T1000 (cell line): ENCODE data around the gene RAB25.
"Not testable (repeated sequence)": the region's sequence is repeated elsewhere in the genome, so short reads cannot be mapped to it uniquely, and the experiment has no call there.

Experiments used
- DNase-seq: peaks from one replicate; lab custom pipeline; 2025; ENCODE audit warnings: mixed read lengths; lab: John Stamatoyannopoulos, UW

The RAB25 gene

GRCh38 chr1:156054500-156055280 is 6.3 kb upstream of the RAB25 start, which contains the start of gene LAMTOR2:
LAMTOR2 (plus strand) TSS chr1:156054782; CDS start chr1:156054890, 108 bp downstream.
- DNase-seq, result peak; percentile 93

- no peak for DNase-seq
Measured at GRCh38 chr1:156055281-156056048, 5.5 kb upstream of the RAB25 start.

GRCh38 chr1:156056326-156056849 is 4.6 kb upstream of the RAB25 start:
- DNase-seq, result no peak

GRCh38 chr1:156062189-156062588 is 1.2 kb downstream of the RAB25 start:
- no peak for DNase-seq

GRCh38 chr1:156063997-156064285 is 3.0 kb downstream of the RAB25 start:
- DNase-seq, result no peak

- DNase-seq, result no peak
Measured at GRCh38 chr1:156064615-156065014, 3.7 kb downstream of the RAB25 start.

GRCh38 chr1:156065212-156065611 is 4.3 kb downstream of the RAB25 start:
- no peak for DNase-seq

- DNase-seq, result no peak
Measured at GRCh38 chr1:156065871-156066270, 4.9 kb downstream of the RAB25 start.

GRCh38 chr1:156067262-156067661 is 6.3 kb downstream of the RAB25 start:
- DNase-seq, result no peak

- DNase-seq, result no peak
Measured at GRCh38 chr1:156069490-156070455, 8.8 kb downstream of the RAB25 start.

- no peak for DNase-seq
Measured at GRCh38 chr1:156070548-156070947, 9.6 kb downstream of the RAB25 start.

GRCh38 chr1:156071332-156071816 is 10.4 kb downstream of the RAB25 start:
- not testable (repeated sequence) for DNase-seq

- no peak for DNase-seq
Measured at GRCh38 chr1:156072251-156072650, 11.3 kb downstream of the RAB25 start.

- DNase-seq, result no peak
Measured at GRCh38 chr1:156073110-156073687, 12.2 kb downstream of the RAB25 start.

- DNase-seq, result no peak
Measured at GRCh38 chr1:156073740-156074139, 12.8 kb downstream of the RAB25 start.

GRCh38 chr1:156074661-156075060 is 13.7 kb downstream of the RAB25 start:
- no peak for DNase-seq

- no peak for DNase-seq
Measured at GRCh38 chr1:156075162-156075561, 14.2 kb downstream of the RAB25 start.

GRCh38 chr1:156075775-156076204 is 14.8 kb downstream of the RAB25 start:
- no peak for DNase-seq

- no peak for DNase-seq
Measured at GRCh38 chr1:156076609-156077429, 15.9 kb downstream of the RAB25 start.

- DNase-seq, result no peak
Measured at GRCh38 chr1:156077430-156077760, 16.4 kb downstream of the RAB25 start.

GRCh38 chr1:156078728-156079127 is 17.8 kb downstream of the RAB25 start:
- no peak for DNase-seq
